Left lung (tissue), 10 donors: ENCODE measurements around the gene TXNRD2. TPM values are rescaled to one million over a fixed set of nuclear protein-coding genes. Genes with fewer than 3 reads are reported as not detected.
A peak's percentile ranks its signal among the peaks of the same experiment; 100 is the strongest.

ENCODE experiments used
- ATAC-seq: fragments of 200-7000 bp; cut with Tn5 transposase; one replicate; pipeline ENCODE4 v1.9.1; 2020; ENCODE audit warnings: moderate library complexity
- DNase-seq, 4 donors: peaks; one replicate each; pipeline ENCODE4 v3.0.0-alpha.2; 2013 to 2020
- H3K27ac ChIP-seq, 2 donors: fragments of 200-600 bp; sonication (generic) in 1 of 2; one replicate each; pipeline versions ENCODE4 v1.5.0 to v1.8.0; 2020 to 2021
- H3K27me3 ChIP-seq, 2 donors: fragments of 200-600 bp; sonication (generic) in 1 of 2; one replicate each; pipeline versions ENCODE4 v1.5.0 to v1.8.0; 2020 to 2021
- H3K36me3 ChIP-seq, 2 donors: fragments of 200-600 bp; sonication (generic) in 1 of 2; one replicate each; pipeline versions ENCODE4 v1.5.0 to v1.8.0; 2020 to 2021
- H3K4me1 ChIP-seq, 2 donors: fragments of 200-600 bp; one replicate each; pipeline ENCODE4 v1.8.0; 2021
- H3K4me3 ChIP-seq, 2 donors: fragments of 200-600 bp; sonication (generic) in 1 of 2; one replicate each; pipeline versions ENCODE4 v1.5.0 to v1.8.0; 2020 to 2021; ENCODE audit warnings: mild to moderate bottlenecking in 1 of 2
- H3K9me3 ChIP-seq, 2 donors: fragments of 200-600 bp; sonication (generic) in 1 of 2; one replicate each; pipeline versions ENCODE4 v1.5.0 to v1.8.0; 2020 to 2021
- CTCF ChIP-seq, 2 donors: fragments of 200-600 bp; sonication (generic) in 1 of 2; IDR thresholded peaks; one replicate each; pipeline versions ENCODE4 v1.5.0 to v1.8.0; 2021; ENCODE audit warnings: antibody characterized with exemption in 2 of 2
- intact Hi-C, 2 donors: fragments of 100-400 bp; cut with DNase I; formaldehyde crosslinking; loops; one replicate each; pipeline versions ENCODE4 v1.11.2 to v1.14.2; 2022
- polyA plus RNA-seq, 6 donors: library from polyadenylated mRNA; unstranded; fragments of 120-200 nt; gene quantifications; one replicate each; pipeline ENCODE4 v1.2.1, GENCODE V29; 2013; ENCODE audit not compliant: insufficient read length in 6 of 6
- total RNA-seq, 2 donors: library from RNA; stranded (reverse); fragmentation: NEBNext Ultra II Directional; extraction: Animal tissue kit (Norgen Biotek cat#: 25700); gene quantifications; one replicate each; pipeline ENCODE4 v1.2.1, GENCODE V29; 2021
- donor health status: DM: no; HTN: yes; CAD: no.
- donor health status: DM: no; HTN: no; CAD: no.

The TXNRD2 gene
- total and polyA plus RNA-seq, 8 donors = 17.6 to 42.8 (median 22.2) TPM

GRCh38 chr22:19989725-19990067 lies 48.1 kb upstream of the TXNRD2 start:
- Histone ChIP-seq H3K4me1 (peaks cover 0 to 23% of the 10 kb centered on the region in 2 donors), H3K27me3 (peaks cover 0 to 8% of the 10 kb centered on the region in 2 donors), H3K4me3 (no peak overlapping the region), H3K36me3 (no peaks in the 10 kb centered on the region), H3K9me3 (no peaks in the 10 kb centered on the region), H3K27ac (no peak overlapping the region)
- TF ChIP-seq CTCF (IDR thresholded peaks at IDR 0.05) = no peak
- intact Hi-C loops = no loop called here
- peak in 1 of 4 donors; percentile 47 for DNase-seq
- ATAC-seq = no peak

GRCh38 chr22:19988965-19989724 lies 47.5 kb upstream of the TXNRD2 start:
- no peaks in the 10 kb centered on the region for H3K9me3 ChIP-seq
- TF ChIP-seq CTCF (IDR thresholded peaks at IDR 0.05) = no peak
- intact Hi-C loops = no loop called here
- H3K27ac ChIP-seq = peak overlapping the region in 1 of 2 donors; percentile 33
- no peaks in the 10 kb centered on the region for H3K36me3 ChIP-seq
- H3K4me1 ChIP-seq = peaks cover 0 to 24% of the 10 kb centered on the region in 2 donors
- no peak overlapping the region for H3K4me3 ChIP-seq
- H3K27me3 ChIP-seq = peaks cover 0 to 8% of the 10 kb centered on the region in 2 donors
- ATAC-seq = no peak
- peak in 1 of 4 donors; percentile 53 for DNase-seq

GRCh38 chr22:19988331-19988808 lies 46.8 kb upstream of the TXNRD2 start:
- no peak for TF ChIP-seq CTCF (IDR thresholded peaks at IDR 0.05)
- Histone ChIP-seq H3K36me3 (no peaks in the 10 kb centered on the region), H3K27ac (peak overlapping the region in 1 of 2 donors; percentile 33), H3K27me3 (peaks cover 0 to 8% of the 10 kb centered on the region in 2 donors), H3K4me1 (peaks cover 0 to 24% of the 10 kb centered on the region in 2 donors), H3K4me3 (no peak overlapping the region), H3K9me3 (no peaks in the 10 kb centered on the region)
- peak in 1 of 4 donors; percentile 51 for DNase-seq
- no peak for ATAC-seq
- intact Hi-C loops = no loop called here

GRCh38 chr22:19987394-19988306 lies 46.0 kb upstream of the TXNRD2 start:
- peak overlapping the region in 1 of 2 donors; percentile 33 for H3K27ac ChIP-seq
- no peaks in the 10 kb centered on the region for H3K9me3 ChIP-seq
- H3K4me3 ChIP-seq = peak overlapping the region in 1 of 2 donors; percentile 70
- intact Hi-C loops = no loop called here
- peaks cover 0 to 24% of the 10 kb centered on the region in 2 donors for H3K4me1 ChIP-seq
- ATAC-seq (no peak), DNase-seq (peak in 1 of 4 donors; percentile 47)
- H3K36me3 ChIP-seq = no peaks in the 10 kb centered on the region
- H3K27me3 ChIP-seq = peaks cover 0 to 8% of the 10 kb centered on the region in 2 donors
- TF ChIP-seq CTCF (IDR thresholded peaks at IDR 0.05) = no peak
